ENCODE measurements around the gene WDR37. TPM values are rescaled to one million over a fixed set of nuclear protein-coding genes. Genes with fewer than 3 reads are reported as not detected.

Gene WDR37
- total and polyA plus RNA-seq, 9 of the 15 experiments (the other 6 are each of a cell fraction or from before 2014, with no cell fraction given) = 2.3 to 11.6 (median 6.7) TPM

DNA sequence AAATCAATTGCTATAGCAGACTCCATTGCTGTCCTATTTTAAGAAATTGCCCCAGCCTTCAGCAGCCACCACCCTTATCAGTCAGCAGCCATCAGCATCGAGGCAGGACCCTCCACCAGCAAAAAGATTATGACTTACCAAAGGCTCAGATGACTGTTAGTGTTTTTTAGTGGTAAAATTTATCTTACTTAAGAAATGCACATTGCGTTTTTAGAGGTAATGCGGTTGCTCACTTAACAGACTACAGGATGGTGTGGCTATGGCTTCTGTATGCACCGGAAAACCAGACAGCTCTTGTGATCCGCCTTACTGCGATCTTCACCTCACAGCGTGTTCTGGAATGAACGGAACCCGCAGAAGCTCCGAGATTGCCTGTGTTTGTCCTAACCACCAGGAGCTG lies 58.1 kb downstream of the WDR37 start:
- CTCF ChIA-PET (ENCODE audit: low intra/inter-chr PET ratio) = interaction anchor here (0.6 kb wide), 1 partner anchor 47 kb away, joined by 3 read pairs; no protein-coding TSS in a partner anchor
- Histone ChIP-seq H2AFZ (ENCODE audit: low read depth, low read length) (no peak overlapping the region), H3K4me3 (no peak overlapping the region), H3K27me3 (ENCODE audit: control insufficient read depth in 2 of 2, insufficient read depth in 2 of 2, low read length in 2 of 2) (no peaks in the 10 kb centered on the region), H3K9me1 (ENCODE audit: control insufficient read depth, insufficient read depth, low read length) (no peaks in the 10 kb centered on the region), H3K79me2 (ENCODE audit: control insufficient read depth, insufficient read depth, low read length) (no peaks in the 10 kb centered on the region), H3K27ac (ENCODE audit: extremely low read depth, low read depth, low read length) (no peak overlapping the region), H3K9ac (ENCODE audit: insufficient read depth in 1 of 2, low read depth in 2 of 2, low read length in 2 of 2) (no peak overlapping the region), H3K4me1 (replicated peaks in 1 of 2; ENCODE audit: control insufficient read depth in 2 of 2, insufficient read depth in 2 of 2, low read length in 2 of 2) (peaks cover 4 to 6% of the 10 kb centered on the region in 2 experiments; a peak in 2 of 5 replicates), H3K36me3 (ENCODE audit: control insufficient read depth, insufficient read depth, low read length) (peaks cover 64% of the 10 kb centered on the region; the same call in 2 of the 3 replicates), H3K9me3 (replicated peaks; ENCODE audit: control insufficient read depth, insufficient read depth, low read depth, low read length) (no peaks in the 10 kb centered on the region), H4K20me1 (replicated peaks; ENCODE audit: control insufficient read depth, insufficient read depth, low read length) (0 out of 2 replicates have a peak, but pooled peaks cover 3% of the 10 kb centered on the region), H3K4me2 (ENCODE audit: insufficient read depth, low read length) (no peak overlapping the region)
- POLR2A ChIA-PET = interaction anchor here (0.6 kb wide), 1 partner anchor 62 kb away, joined by 3 read pairs; no protein-coding TSS in a partner anchor
- WGBS (ENCODE audit: insufficient coverage, low coverage, missing lambda C conversion rate) = 80% methylated on average over 10 of the region's 10 CpGs
- intact Hi-C loops (cut with micrococcal nuclease) (loop anchor here (5.0 kb wide), 1 partner anchor 253 kb away; no protein-coding TSS in a partner anchor), in situ Hi-C loops (cut with MboI) (no loop called here)
- ATAC-seq = no peak
- DNase-seq (ENCODE audit: extremely low read depth in 1 of 4, low spot score in 3 of 4) = no peak
- no peak for FAIRE-seq
- no TSS peak for BruUV-seq (replicated peaks)
- TF ChIP-seq, protein P1, sequence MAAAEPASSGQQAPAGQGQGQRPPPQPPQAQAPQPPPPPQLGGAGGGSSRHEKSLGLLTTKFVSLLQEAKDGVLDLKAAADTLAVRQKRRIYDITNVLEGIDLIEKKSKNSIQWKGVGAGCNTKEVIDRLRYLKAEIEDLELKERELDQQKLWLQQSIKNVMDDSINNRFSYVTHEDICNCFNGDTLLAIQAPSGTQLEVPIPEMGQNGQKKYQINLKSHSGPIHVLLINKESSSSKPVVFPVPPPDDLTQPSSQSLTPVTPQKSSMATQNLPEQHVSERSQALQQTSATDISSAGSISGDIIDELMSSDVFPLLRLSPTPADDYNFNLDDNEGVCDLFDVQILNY (CRISPR knock-in tag; IDR thresholded peaks at IDR 0.05) = no peak
- TF ChIP-seq ZNF3 (CRISPR knock-in tag; IDR thresholded peaks at IDR 0.05) = no peak
- no peak for TF ChIP-seq HNRNPUL1 (IDR thresholded peaks at IDR 0.05; ENCODE audit: low read length)
- no peak for TF ChIP-seq RBM22 (IDR thresholded peaks at IDR 0.05; ENCODE audit: low read depth, low read length, poor library complexity, severe bottlenecking)
- no peak for TF ChIP-seq THRAP3 (IDR thresholded peaks at IDR 0.05; ENCODE audit: borderline replicate concordance)
- no peak for TF ChIP-seq TRIM24 (IDR thresholded peaks at IDR 0.05)
- TF ChIP-seq RBM15 (IDR thresholded peaks at IDR 0.05; ENCODE audit: insufficient read depth, low read length) = no peak
- no peak for TF ChIP-seq ILF3 (IDR thresholded peaks at IDR 0.05; ENCODE audit: borderline replicate concordance)
- TF ChIP-seq NELFE (IDR thresholded peaks at IDR 0.05; ENCODE audit: insufficient read depth, insufficient read length) = no peak
- TF ChIP-seq ETS2 (tag; IDR thresholded peaks at IDR 0.05; ENCODE audit: borderline replicate concordance, poor library complexity, severe bottlenecking) = no peak
- no peak for TF ChIP-seq JUNB (CRISPR knock-in tag; conservative IDR thresholded peaks at IDR 0.05)
- no peak for TF ChIP-seq XRCC3 (IDR thresholded peaks at IDR 0.05)
- TF ChIP-seq RBM25 (IDR thresholded peaks at IDR 0.05; ENCODE audit: low read depth, low read length, severe bottlenecking) = no peak
- TF ChIP-seq, protein P2, sequence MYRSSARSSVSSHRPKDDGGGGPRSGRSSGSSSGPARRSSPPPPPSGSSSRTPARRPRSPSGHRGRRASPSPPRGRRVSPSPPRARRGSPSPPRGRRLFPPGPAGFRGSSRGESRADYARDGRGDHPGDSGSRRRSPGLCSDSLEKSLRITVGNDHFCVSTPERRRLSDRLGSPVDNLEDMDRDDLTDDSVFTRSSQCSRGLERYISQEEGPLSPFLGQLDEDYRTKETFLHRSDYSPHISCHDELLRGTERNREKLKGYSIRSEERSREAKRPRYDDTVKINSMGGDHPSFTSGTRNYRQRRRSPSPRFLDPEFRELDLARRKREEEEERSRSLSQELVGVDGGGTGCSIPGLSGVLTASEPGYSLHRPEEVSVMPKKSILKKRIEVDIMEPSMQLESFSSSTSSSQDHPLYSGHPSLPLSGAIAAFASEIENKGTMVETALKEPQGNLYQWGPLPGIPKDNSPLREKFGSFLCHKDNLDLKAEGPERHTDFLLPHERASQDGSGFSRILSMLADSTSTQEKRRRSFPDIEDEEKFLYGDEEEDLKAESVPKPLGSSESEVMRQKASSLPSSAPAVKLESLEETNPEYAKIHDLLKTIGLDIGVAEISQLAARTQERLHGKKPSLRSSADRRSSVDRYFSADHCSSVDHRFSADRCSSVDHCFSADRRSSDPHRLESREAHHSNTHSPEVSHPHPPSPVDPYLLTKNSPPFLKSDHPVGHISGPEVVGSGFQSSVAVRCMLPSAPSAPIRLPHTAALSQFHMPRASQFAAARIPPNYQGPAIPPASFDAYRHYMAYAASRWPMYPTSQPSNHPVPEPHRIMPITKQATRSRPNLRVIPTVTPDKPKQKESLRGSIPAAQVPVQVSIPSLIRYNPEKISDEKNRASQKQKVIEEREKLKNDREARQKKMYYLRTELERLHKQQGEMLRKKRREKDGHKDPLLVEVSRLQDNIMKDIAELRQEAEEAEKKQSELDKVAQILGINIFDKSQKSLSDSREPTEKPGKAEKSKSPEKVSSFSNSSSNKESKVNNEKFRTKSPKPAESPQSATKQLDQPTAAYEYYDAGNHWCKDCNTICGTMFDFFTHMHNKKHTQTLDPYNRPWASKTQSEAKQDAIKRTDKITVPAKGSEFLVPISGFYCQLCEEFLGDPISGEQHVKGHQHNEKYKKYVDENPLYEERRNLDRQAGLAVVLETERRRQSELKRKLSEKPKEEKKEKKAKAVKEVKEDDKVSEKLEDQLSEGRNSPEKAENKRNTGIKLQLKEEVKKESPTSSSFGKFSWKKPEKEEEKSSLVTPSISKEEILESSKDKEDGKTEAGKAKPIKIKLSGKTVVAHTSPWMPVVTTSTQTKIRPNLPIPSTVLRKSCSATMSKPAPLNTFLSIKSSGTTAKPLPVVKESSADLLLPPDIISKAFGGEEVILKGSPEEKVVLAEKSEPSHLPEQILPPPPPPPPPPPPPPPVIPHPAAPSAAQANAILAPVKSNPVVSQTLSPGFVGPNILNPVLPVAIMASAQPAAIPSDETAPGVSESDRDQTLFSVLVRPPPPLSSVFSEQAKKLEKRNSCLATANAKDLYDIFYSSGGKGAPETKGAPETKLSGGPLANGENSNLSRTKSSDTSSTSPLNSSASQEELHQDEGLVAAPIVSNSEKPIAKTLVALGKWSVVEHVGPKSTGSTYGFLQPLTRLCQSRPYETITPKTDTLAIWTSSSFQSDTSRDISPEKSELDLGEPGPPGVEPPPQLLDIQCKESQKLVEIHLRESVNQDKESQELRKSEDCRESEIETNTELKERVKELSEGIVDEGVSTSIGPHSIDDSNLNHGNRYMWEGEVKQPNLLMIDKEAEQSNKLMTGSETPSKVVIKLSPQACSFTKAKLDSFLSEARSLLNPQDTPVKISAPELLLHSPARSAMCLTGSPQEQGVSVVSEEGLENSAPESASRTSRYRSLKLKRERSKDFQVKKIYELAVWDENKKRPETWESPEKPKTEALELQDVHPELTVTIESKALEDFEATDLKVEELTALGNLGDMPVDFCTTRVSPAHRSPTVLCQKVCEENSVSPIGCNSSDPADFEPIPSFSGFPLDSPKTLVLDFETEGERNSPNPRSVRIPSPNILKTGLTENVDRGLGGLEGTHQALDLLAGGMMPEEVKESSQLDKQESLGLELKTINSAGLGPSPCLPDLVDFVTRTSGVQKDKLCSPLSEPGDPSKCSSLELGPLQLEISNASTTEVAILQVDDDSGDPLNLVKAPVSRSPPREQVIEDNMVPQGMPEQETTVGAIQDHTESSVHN (IDR thresholded peaks at IDR 0.05; ENCODE audit: borderline replicate concordance in 1 of 2, low read depth in 1 of 2) = no peak
- TF ChIP-seq GATAD2A (IDR thresholded peaks at IDR 0.05) = no peak

All from K562 (cell line).